ENCODE data around the gene P2RX4.
A peak's percentile ranks its signal among the peaks of the same experiment; 100 is the strongest.

DNA sequence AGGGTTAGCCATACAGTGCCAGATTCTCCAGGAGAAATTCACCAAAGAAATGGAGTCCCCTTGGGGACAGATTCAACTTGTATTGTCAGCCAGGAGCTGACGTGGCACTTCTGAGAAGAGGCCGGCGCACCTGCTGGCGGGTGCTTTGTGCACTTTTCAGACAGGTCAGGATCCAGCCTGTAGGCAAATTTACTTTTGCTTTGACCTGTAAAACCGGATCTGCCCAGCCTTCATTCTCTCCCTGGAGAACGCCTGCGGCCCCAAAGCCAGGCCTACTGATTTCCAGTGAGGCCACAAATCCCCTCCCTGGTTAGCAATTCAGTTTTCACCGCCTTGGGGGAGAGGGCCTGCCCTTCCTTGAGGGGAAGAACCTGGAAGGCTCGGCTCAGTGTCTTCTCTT lies 17.4 kb downstream of the P2RX4 start:
- TF ChIP-seq, protein P1, sequence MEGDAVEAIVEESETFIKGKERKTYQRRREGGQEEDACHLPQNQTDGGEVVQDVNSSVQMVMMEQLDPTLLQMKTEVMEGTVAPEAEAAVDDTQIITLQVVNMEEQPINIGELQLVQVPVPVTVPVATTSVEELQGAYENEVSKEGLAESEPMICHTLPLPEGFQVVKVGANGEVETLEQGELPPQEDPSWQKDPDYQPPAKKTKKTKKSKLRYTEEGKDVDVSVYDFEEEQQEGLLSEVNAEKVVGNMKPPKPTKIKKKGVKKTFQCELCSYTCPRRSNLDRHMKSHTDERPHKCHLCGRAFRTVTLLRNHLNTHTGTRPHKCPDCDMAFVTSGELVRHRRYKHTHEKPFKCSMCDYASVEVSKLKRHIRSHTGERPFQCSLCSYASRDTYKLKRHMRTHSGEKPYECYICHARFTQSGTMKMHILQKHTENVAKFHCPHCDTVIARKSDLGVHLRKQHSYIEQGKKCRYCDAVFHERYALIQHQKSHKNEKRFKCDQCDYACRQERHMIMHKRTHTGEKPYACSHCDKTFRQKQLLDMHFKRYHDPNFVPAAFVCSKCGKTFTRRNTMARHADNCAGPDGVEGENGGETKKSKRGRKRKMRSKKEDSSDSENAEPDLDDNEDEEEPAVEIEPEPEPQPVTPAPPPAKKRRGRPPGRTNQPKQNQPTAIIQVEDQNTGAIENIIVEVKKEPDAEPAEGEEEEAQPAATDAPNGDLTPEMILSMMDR (IDR thresholded peaks at IDR 0.05), result peak in 2 of 6 experiments; percentile 26
- no peak for TF ChIP-seq POLR2A (IDR thresholded peaks at IDR 0.05)
